Stimulated activated CD4-positive, alpha-beta T cell treated with anti-CD3 and anti-CD28 coated beads, Interleukin-2, amount 100 ng/mL, for 4 hours (primary cell): ENCODE measurements around the gene NLGN1.
"Not testable (repeated sequence)": the region's sequence is repeated elsewhere in the genome, so short reads cannot be mapped to it uniquely, and the experiment has no call there.

Source experiments
- DNase-seq: peaks from one replicate; pipeline ENCODE4 v3.0.0-alpha.2; 2020; ENCODE audit warnings: low read depth

Gene NLGN1

DNA sequence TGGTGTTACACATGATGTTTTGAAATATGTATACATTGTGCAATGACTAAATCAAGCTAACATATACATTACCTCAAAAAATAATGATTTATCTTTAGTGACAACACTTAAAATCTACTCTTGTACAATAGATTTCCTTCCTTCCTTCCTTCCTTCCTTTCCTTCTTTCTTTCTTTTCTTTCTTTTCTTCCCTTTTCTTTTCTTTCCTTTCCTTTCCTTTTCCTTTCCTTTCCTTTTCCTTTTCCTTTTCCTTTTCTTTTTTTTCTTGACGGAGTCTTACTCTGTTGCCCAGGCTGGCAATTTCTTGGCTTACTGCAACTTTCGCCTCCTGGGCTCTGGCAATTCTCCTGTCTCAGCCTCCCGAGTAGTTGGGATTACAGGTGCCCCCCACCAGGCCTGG is 170.5 kb downstream of the NLGN1 start:
- DNase-seq, result no peak

DNA sequence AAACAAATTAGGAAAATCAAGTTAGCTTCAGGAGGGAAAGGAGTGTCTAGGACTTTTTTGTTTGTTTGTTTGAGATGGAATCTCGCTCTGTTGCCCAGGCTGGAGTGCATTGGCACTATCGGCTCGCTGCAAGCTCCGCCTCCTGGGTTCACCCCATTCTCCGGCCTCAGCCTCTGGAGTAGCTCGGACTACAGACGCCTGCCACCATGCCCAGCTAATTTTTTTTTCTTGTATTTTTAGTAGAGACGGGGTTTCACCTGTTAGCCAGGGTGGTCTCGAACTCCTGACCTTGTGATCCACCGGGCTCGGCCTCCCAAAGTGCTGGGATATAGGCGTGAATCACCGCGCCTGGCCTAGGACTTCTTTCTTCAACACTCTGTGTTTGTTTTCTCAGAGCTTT is 171.1 kb downstream of the NLGN1 start:
- DNase-seq, result no peak

DNA sequence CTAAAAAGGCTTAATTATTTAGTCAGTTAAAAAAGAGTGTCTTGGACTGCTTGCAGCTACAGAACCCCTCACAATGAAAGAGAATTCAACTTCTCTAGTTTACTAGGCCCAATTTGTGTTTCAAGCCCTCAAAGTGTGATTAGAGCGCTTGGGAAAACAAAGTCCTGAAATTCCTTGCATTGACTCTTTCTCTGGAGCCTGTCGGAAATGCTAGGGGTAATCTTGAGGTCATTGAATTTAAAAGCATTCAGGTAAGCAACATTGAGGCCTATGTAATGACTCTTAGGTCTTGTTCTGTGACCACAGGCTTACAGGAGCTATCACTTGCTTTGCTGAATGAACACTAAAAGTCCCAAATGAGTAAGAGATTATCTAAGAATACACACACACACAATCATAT is 186.0 kb downstream of the NLGN1 start:
- no peak for DNase-seq

DNA sequence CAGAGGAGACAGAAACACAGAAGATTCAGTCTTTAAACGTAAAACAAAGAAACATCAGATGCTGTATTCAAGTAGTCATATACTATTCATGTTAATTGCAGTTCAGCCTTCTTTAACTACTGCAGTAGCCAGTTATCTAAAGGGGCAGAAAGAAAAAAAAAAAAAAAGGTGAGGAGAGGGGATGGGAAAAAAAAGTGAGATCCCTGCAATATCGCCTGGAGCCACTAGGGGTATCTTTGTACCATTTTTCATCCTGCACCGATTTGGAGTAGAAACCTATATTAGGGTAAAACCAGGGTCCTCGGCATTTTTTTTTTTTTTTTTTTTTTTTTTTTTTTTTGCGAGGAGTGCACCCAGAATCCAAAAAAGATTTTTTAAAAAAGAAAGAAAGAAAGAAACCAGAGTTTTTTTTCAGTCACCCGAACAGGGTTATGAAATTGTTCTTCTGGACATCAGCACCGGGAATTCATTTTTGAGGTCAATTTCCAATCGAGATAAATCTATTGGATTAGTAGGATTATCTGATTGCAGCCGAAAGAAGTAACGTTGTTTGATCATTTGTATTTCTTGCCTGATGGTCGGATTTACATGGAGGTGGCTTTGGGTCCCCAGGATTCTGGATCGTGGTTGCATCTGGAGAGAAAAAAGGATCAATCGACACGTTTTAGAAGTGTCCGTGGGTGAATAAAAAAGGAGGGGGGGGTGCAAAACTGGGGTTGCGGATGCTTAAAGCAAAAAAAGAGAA is 186.7 kb downstream of the NLGN1 start:
- DNase-seq, result no peak

DNA sequence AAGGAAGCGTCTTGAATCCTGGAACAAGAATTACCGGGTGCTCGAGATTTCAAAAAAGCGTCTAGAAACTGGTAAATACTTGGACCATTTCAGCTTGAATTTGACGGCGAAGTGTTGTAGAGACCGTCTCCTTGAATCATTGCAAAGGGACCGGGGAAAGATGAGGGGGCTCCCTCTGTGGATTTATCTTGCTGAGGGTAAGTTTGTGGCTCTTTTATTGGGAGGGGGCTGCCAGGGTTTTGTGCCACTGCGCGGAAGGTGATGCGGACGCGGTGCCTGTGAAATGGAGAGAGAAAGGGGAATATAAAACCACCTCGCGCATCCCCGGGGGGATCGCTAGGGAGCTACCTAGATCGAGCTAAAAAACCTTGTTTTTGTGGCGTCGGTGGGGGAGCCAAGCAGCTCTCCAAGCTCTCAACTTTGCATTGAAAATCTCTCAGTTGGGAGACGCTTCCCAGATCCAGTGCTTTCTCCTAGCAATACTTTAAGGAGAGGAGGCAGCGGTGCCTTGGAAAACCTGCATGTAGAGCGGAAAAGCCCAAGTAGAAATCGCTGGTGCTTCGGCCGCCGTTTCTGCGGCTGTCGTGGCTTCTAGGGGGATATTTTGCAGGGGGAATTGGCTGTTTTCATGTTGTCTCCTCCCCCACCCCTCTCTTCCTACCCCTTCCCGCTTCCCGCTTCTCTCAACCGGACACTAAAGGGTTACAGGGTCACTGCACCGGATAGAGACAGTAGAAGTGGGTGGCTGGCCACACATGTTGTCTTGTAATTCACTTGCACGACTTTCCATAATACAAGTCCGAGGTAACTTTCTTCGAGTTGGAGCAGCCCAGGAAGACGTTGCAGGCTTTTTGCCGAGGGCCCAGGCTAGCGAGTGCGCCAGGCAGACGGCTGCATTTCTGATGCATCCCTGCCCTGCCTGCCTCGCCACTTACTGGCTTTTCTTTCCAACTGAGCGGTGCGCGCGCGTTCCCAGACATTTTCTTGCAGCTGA is 187.6 kb downstream of the NLGN1 start:
- DNase-seq, result no peak

DNA sequence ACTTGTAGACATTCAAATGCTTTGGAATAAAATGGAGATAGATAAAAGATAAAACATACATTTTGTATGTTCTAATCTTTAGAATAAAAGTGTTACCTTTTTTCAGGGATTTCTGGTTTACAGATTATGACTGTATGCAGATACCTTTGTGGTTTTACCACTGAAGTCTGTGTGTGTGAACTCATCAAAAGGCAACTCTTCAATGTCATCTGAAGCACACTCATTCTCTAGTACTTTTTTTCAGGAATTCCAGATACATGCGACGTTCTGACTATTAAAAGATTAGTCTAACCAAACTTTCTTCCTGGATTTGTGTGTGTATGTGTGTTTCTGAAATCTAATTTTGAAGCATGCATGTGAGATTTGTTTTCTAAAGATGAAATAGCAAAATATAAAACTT is 188.6 kb downstream of the NLGN1 start:
- no peak for DNase-seq

DNA sequence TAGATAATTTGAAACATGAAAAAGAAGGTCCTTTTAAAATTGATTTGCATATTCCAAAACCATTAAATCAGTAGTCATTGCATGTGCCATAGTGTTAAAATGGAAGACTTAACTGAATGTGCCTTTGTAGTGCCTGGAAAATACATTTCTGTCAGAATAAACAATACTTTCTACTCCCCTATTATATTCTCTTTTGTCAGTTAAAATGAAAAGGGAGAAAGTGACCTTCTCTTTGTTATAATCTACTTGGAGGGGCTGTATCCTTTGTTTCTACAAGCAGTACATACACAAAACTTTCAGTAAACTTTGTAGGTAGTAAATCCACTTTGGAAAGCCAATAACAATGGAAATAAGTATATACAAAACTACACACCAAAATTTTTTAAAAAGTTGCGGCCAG is 189.5 kb downstream of the NLGN1 start:
- DNase-seq, result no peak

DNA sequence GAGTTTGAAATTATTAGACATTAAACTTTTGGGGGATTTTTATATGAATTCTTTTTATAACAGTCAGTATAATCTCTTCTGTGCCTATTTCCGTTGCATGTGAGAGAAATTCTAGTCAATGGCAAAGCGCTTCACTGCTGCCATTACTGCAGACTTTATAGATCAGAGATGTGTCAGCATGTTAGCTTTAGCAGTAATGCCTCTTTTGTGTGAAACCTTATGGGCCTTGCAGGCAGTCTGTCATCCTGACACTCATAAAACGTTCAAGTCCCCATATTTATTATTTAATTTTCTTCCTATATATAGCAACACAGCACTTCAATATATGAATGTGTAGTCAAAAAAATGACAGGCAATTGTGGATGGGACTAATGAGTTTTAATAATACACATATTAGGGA is 191.0 kb downstream of the NLGN1 start:
- DNase-seq, result no peak

DNA sequence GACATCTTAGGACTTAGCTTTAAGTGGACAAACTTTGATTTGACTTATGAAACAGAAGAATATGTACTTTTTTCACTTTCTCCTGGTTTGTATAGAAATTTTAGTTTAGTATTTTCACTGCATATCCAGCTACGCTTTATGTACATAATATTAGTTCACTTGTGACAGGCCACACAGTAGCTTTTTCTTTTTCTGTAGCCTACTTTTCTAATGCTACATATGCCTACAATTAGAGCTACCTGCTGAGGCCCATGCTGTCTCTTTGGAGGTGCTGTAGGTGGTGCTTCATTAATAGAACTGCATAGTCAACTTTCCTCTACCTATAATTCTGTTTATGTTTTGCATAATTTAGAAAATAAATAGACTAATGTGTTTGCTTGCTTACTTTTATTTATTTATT is 191.6 kb downstream of the NLGN1 start:
- DNase-seq, result no peak

DNA sequence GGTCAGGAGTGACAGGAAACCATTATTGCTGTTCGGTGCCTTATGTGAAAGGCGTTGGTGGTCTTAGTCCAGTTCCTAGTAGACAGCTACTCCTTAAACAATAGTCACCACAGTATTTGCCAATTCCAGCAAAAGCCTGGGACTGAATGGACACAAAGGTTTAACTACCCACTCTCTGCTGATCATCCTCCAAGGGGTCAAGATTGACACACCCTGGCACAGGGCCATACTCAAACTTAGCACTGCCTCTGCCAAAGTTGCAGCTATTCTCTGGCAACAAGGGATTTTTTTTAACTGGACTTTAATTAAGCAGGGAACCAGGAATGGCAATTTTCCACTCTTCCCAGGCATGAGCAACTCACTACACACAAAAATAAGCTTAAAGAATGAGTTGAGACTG is 193.9 kb downstream of the NLGN1 start:
- no peak for DNase-seq

DNA sequence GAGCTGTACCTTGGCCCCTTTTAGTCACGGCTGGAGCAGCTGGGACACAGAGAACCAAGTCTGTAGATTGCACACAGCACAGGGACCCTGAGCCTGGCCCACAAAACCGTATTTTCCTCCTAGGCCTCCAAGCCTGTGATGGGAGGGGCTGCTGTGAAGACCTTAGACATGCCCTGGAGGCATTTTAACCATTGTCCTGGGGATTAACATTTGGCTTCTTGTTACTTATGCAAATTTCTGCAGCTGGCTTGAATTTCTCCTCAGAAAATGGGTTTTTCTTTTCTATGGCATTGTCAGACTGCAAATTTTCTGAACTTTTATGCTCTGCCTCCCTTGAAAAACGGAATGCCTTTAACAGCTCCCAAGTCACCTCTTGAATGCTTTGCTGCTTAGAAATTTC is 197.3 kb downstream of the NLGN1 start:
- not testable (repeated sequence) for DNase-seq

DNA sequence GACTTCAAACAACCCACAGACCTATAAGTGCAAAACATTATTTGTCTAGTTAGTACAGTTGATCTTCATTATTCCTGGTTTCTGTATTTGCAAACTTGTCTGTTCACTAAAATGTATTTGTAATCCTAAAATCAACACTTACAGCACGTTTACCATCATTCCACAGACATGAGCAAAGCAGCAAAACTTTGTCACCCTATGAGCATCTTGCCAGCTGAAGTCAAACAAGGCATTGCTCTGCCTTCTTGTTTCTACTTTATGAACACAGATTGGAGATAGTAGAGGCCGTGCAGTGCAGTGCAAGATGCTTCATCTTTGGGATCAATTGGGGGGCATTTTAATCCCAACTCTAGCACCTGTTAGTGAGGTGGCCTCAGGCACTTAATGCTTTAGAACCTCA is 202.1 kb downstream of the NLGN1 start:
- no peak for DNase-seq

DNA sequence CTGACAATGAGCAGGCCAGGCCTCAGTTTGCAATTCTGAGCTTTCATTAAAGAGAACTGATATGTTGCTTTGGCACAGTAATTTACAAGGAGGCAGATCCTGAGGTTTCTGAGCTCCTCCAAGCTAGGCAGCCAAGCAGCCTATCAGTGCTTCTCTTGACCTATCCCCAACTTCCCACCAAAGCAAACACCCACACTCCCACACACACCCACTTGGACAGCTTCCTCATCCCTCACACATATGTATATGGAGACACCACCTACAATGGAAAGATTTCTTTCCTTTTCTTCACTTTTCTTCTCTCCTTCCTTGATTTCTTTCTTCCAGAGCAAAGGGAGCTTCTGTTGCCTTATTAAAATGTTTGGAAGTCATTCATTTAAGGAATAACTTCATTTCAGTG is 217.0 kb downstream of the NLGN1 start:
- DNase-seq, result no peak

DNA sequence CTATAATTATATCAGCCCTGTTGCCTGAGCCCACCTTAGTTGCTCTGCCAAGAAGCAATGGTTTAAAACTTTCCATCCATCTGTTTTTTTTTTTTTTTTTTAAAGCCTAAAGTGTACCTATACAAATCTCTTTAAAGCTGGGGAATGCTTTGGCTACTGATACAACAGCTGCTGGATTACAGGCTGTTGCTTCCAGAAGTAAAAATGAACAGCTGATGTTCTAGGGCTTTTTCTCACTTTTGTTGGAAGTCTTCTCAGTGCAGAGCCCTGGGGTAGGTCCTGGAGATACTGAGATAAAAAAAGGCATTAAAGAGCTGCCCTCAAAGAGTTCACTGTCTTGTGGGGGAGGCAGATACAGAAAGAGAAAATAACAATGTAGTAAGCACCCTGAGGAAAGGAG is 218.1 kb downstream of the NLGN1 start:
- DNase-seq, result no peak

DNA sequence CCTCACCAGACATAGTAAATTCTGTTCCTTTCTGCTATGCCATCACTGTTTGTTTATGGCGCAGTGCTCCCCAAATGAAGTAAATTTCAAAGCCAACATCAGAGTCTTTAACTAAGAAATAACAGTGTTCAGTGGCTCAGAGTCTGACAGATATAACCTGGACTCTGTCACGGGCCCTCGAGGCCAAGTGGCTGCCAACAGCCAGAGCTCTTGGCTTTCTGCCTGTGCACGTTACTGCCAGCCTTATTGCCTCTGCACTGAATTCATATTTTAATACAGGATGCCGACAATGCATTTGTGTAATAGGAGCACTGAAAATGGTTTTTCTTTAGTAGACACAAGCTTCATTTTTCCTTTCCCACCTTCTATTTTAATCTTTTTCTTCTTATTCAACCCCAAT is 219.9 kb downstream of the NLGN1 start:
- no peak for DNase-seq

DNA sequence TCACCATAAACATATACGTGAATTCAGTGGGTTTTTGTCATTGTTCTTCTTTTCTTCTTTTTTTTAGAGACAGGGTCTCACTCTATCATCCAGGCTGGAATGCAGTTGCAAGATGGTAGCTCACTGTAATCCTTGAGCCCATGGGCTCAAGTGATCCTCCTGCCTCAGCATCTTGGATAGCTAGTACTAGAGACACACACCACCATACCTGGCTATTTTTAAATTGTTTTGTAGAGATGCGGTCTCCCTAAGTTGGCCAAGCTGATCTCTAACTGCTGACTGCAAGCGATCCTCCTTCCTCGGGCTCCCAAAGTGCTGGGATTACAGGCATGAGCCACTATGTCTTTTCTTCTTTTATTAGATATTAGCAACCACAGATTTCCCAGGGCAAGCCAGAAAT is 220.6 kb downstream of the NLGN1 start:
- DNase-seq, result no peak

DNA sequence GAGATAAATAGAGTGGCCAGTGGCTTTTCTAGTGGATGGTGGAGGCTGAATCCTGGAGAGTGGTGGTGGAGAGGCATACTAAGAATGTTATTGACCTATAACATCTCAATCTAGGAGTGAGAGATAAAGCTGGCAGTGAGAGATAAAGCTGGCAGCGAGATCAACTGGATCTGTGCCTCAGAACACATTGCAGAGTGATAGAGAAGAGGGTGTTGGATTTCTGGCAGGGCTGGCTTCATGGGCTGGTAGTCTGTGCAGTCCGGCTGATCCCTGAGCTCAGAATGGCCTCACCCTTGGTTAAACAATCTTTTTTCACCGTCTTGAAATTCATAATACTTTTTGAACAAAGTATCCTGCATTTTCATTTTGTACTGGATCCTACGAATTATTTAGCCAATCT is 221.2 kb downstream of the NLGN1 start:
- DNase-seq, result no peak

DNA sequence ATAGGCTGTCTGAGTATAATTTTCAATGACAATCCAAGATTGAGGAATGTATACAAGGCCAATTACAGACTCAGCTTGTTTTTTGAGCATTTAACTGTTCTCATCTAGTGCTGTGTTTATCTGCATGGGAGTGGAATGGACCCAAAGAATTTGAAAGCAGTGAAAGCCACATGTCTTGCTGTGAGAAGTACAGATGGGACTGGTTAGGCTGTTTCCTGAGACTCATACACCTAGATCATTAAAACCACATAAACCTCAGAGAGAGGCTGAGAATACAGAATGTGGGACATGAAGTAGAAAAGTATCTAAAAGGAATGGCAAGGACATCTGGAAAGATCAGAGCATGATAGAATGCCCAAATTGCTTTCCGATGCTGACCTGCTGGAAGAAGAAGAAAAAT is 224.6 kb downstream of the NLGN1 start:
- no peak for DNase-seq

DNA sequence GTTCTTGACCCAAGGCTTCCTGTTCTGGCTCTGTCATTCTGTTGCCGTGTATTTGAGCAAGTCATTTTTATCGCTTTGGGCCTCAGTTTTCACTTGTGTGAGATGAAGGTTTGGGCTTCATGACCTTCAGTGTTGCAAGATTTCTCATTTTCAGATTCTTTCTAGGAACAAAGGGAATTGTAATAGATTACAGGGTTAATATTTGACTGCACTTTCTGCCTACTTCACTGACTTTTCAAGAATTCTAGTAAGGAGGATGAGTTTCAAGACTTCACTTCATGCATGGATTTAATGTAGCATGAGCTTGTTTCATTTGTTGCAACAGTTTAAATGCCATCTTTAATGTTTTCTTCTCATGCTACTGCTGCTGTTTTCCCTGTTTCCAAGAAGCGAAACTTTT is 226.5 kb downstream of the NLGN1 start:
- no peak for DNase-seq

DNA sequence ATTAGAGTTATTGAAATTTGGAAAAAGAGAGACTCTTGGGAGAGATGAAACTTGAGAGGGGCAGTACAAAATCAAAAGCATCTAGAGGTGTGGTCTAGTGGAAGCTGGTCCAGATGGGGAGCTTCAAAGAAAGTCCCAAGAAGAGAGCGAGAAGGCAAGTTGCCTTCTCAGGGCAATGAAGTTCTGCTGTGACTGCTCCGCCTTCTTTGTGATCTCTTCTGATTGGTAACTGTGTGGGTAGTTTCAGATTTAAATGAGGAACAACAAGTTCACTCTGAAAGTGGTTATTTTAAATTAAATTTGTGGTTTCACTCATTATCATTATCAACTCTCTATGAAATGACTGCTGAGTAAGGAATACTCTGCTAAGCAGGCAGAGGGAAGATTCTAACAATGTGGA is 233.3 kb downstream of the NLGN1 start:
- DNase-seq, result no peak

DNA sequence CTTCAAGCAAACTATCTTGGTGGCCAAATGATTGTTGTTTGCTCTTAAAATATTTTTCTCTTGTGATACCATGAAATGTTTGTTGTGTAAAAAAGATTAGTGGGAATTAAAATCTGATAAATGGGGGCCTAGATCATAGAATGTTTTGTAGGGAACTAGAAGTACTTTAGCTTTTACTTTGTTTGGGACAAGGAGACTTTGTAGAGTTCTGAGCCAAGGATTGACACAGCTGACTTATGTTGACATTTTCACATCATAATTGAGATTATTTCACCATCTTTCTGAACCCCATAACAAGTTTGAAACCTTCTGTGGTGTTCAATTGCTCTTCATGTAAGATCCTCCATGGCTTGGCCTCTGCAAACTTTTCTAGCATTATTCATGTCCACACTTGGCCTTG is 235.4 kb downstream of the NLGN1 start:
- DNase-seq, result no peak

DNA sequence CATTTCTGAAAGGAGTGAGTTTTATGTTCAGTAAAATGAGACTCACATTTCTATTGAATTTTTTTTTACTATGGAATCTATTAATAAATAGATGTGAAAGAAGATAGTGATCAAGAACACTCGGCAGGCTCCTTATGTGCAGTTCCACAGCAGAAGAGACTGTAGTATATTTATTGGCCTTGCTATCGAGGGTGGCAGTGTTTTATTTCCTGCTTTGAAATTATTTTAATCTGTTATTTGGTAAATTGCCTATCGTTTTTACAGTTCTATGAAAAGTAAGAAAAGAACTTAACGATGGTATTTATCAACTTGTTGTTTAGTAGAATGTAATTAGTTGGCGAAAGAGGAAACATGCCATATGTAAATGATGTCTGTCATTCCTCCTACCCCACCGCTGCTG is 238.3 kb downstream of the NLGN1 start:
- no peak for DNase-seq

DNA sequence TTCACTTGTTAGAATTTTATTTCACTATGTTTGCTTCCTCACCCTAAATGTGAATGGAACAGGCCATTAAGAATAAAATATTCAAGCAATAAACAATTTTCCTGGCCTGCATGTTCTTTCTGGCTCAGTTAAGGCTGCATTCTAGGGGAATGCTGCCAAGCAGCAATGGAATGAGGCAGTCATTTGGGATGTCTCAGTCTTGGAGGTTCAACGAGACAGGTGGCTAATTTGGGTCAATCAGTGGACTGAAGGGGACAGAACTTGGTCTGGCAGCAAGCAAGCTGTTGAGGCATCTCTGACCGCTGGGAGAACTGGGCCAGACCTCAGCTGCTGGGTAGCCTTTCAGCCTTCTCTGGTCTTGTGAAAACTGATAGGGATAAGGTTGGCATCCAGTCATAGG is 241.6 kb downstream of the NLGN1 start:
- DNase-seq, result no peak
